ENCODE measurements around the gene LCN6. TPM values are rescaled to one million over a fixed set of nuclear protein-coding genes. Genes with fewer than 3 reads are reported as not detected.

The LCN6 gene
- total RNA-seq, 1 donor from 2014 or later, result not detected

DNA sequence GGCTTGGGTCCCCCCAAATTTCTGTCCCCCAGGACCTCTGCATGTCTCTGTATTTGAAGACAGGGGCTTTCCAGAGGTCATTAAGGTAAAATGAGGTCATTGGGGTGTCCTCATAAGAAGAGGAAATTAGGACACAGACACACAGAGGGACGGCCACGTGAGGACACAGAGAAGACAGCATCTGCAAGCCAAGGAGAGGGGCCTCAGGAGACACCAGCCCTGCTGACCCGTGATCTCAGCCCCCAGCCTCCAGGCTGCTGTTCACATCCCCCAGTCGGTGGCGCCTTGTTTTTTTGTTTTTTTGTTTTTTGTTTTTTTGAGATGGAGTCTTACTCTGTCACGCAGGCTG, 46.6 kb upstream of the LCN6 start:
- H3K4me1 ChIP-seq (ENCODE audit: insufficient read depth, low read length), result peaks cover 18% of the 10 kb centered on the region
- H3K4me3 Mint-ChIP-seq (ENCODE audit: unreplicated experiment), result peak overlapping the region; percentile 15
- no peaks in the 10 kb centered on the region for H3K9me3 ChIP-seq (ENCODE audit: insufficient read depth, low read depth, low read length)
- H3K36me3 ChIP-seq (ENCODE audit: insufficient read depth, low read length), result no peaks in the 10 kb centered on the region
- DNase-seq (ENCODE audit: low read depth), result no peak
- no peak overlapping the region for H3K4me2 ChIP-seq (ENCODE audit: low read length)
- no peaks in the 10 kb centered on the region for H3K9me3 Mint-ChIP-seq (ENCODE audit: unreplicated experiment)
- H3K27ac Mint-ChIP-seq (ENCODE audit: unreplicated experiment), result no peak overlapping the region
- TF ChIP-seq CTCF (IDR thresholded peaks at IDR 0.05; ENCODE audit: insufficient read depth, low read depth, low read length) (no peak), EZH2 (IDR thresholded peaks at IDR 0.05; ENCODE audit: insufficient read depth, low read length) (no peak)
- FAIRE-seq, result no peak
- H2AFZ ChIP-seq (ENCODE audit: low read depth, low read length), result no peak overlapping the region
- no peak overlapping the region for H3K4me3 ChIP-seq (ENCODE audit: insufficient read depth, low read depth, low read length)
- no peaks in the 10 kb centered on the region for H3K27me3 Mint-ChIP-seq (ENCODE audit: low read depth, unreplicated experiment)
- H3K79me2 ChIP-seq (ENCODE audit: insufficient read depth, low read length), result peaks cover 9% of the 10 kb centered on the region
- no peak overlapping the region for H3K9ac ChIP-seq (ENCODE audit: low read length)
- peaks cover 22% of the 10 kb centered on the region for H4K20me1 ChIP-seq (ENCODE audit: insufficient read depth, low read length)
- peaks cover 15% of the 10 kb centered on the region for H3K27me3 ChIP-seq (ENCODE audit: insufficient read depth, low read length)
- H3K36me3 Mint-ChIP-seq (ENCODE audit: low read depth, unreplicated experiment), result peaks cover 6% of the 10 kb centered on the region
- H3K27ac ChIP-seq (ENCODE audit: low read depth, low read length), result no peak overlapping the region
- peaks cover 15% of the 10 kb centered on the region for H3K4me1 Mint-ChIP-seq (ENCODE audit: low read depth, unreplicated experiment)

DNA sequence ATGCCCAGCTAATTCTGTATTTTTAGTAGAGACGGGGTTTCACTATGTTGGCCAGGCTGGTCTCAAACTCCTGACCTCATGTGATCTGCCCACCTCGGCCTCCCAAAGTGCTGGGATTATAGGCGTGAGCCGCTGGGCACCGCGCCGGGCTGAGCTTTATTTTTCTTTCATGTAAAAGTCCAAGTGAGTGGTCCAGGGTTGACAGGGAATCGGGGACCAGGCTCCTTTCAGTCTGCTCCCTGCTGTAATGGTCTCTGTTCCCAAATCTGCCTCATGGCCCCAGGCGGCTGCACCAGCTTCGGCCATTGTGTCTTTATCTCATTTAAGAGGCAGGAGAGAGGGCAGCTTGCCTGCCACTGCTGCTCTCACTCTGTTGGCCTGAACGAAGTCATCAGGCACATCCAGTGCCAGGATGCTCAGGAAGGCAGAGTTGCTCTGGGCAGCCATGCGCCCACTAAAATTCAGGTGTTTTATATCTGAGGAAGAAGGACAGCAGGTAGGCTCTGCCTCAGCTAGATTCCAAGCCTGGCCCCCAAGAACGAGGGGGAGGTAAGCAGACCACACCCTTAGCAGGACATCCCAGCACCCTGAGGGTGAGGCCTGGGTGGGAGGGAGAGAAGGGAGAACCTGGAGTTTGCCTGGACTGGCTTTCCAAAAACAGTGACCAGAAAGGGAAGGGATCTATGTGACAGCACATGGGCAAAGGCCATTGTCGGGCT, 46.1 kb upstream of the LCN6 start:
- Histone ChIP-seq H3K4me1 (ENCODE audit: insufficient read depth, low read length) (peaks cover 18% of the 10 kb centered on the region), H3K9me3 (ENCODE audit: insufficient read depth, low read depth, low read length) (no peaks in the 10 kb centered on the region), H3K79me2 (ENCODE audit: insufficient read depth, low read length) (peaks cover 9% of the 10 kb centered on the region), H3K27ac (ENCODE audit: low read depth, low read length) (no peak overlapping the region), H3K27me3 (ENCODE audit: insufficient read depth, low read length) (peaks cover 14% of the 10 kb centered on the region), H4K20me1 (ENCODE audit: insufficient read depth, low read length) (peaks cover 22% of the 10 kb centered on the region), H2AFZ (ENCODE audit: low read depth, low read length) (no peak overlapping the region), H3K4me3 (ENCODE audit: insufficient read depth, low read depth, low read length) (no peak overlapping the region), H3K4me2 (ENCODE audit: low read length) (no peak overlapping the region), H3K36me3 (ENCODE audit: insufficient read depth, low read length) (no peaks in the 10 kb centered on the region), H3K9ac (ENCODE audit: low read length) (no peak overlapping the region)
- H3K9me3 Mint-ChIP-seq (ENCODE audit: unreplicated experiment), result no peaks in the 10 kb centered on the region
- DNase-seq (ENCODE audit: low read depth) (no peak), FAIRE-seq (no peak)
- H3K27me3 Mint-ChIP-seq (ENCODE audit: low read depth, unreplicated experiment), result no peaks in the 10 kb centered on the region
- peaks cover 15% of the 10 kb centered on the region for H3K4me1 Mint-ChIP-seq (ENCODE audit: low read depth, unreplicated experiment)
- H3K4me3 Mint-ChIP-seq (ENCODE audit: unreplicated experiment), result no peak overlapping the region
- H3K36me3 Mint-ChIP-seq (ENCODE audit: low read depth, unreplicated experiment), result peaks cover 6% of the 10 kb centered on the region
- TF ChIP-seq CTCF (IDR thresholded peaks at IDR 0.05; ENCODE audit: insufficient read depth, low read depth, low read length) (no peak), EZH2 (IDR thresholded peaks at IDR 0.05; ENCODE audit: insufficient read depth, low read length) (no peak)
- no peak overlapping the region for H3K27ac Mint-ChIP-seq (ENCODE audit: unreplicated experiment)

Data from astrocyte (in vitro differentiated cells and primary cell).